Adrenal gland (tissue), 12 donors: ENCODE data around the gene ZSWIM1. TPM values are rescaled to one million over a fixed set of nuclear protein-coding genes. Genes with fewer than 3 reads are reported as not detected.
"Not testable (repeated sequence)": the region's sequence is repeated elsewhere in the genome, so short reads cannot be mapped to it uniquely, and the experiment has no call there.

Experiments
- DNase-seq, 7 donors: peaks; one replicate each; pipeline ENCODE4 v3.0.0-alpha.2; 2019 to 2020
- H3K27ac ChIP-seq, 5 donors: fragments of 200-600 bp; sonication (generic) in 4 of 5; 1 replicate in 3 of 5; 2 replicates in 2 of 5; pipeline versions ENCODE4 v1.5.1 to v1.8.0; 2016 to 2020; ENCODE audit warnings: mild to moderate bottlenecking in 1 of 5
- H3K27me3 ChIP-seq: fragments of 200-600 bp; 2 replicates; pipeline ENCODE4 v1.8.0; 2021
- H3K36me3 ChIP-seq, 2 donors: fragments of 200-600 bp; replicated peaks in 1 of 2; 1 replicate in 1 of 2; 2 replicates in 1 of 2; pipeline versions ENCODE4 v1.5.1 to v1.8.0; 2018 to 2022
- H3K4me1 ChIP-seq, 2 donors: fragments of 200-600 bp; replicated peaks in 1 of 2; 1 replicate in 1 of 2; 2 replicates in 1 of 2; pipeline versions ENCODE4 v1.5.1 to v1.8.0; 2018 to 2021
- H3K4me3 ChIP-seq, 4 donors: fragments of 200-600 bp; sonication (generic) in 3 of 4; one replicate each; pipeline ENCODE4 v1.5.1; 2016 to 2018
- H3K9me3 ChIP-seq, 3 donors: fragments of 200-600 bp; sonication (generic) in 1 of 3; replicated peaks in 1 of 3; 1 replicate in 2 of 3; 2 replicates in 1 of 3; pipeline versions ENCODE4 v1.5.1 to v1.8.0; 2016 to 2021
- POLR2A ChIP-seq, 2 donors: fragments of 450-650 bp; IDR thresholded peaks; one replicate each; pipeline ENCODE4 v1.6.1; 2017; ENCODE audit warnings: antibody characterized with exemption in 2 of 2, mild to moderate bottlenecking in 2 of 2, moderate library complexity in 1 of 2
- WGBS, 4 donors: extraction: QIAGEN DNeasy Blood & Tissue Kit in 2 of 4; methylation state at CpG; one replicate each; pipeline versions ENCODE4 v1.1.5 to v1.1.7; 2013 to 2017; 5-methylcytosine and 5-hydroxymethylcytosine counted together
- intact Hi-C, 2 donors: fragments of 100-400 bp; cut with DNase I; formaldehyde crosslinking; loops; one replicate each; pipeline versions ENCODE4 v1.14.1 to v1.15.0; 2022 to 2023
- polyA plus RNA-seq, 3 donors: library from polyadenylated mRNA; stranded (reverse); fragments of 200-250 nt in 2 of 3; fragments of 350-450 nt in 1 of 3; fragmentation: Illumina TruSeq in 1 of 3; extraction: RNeasy Lipid Tissue Mini Kit (QIAGEN cat#74804) in 1 of 3; gene quantifications; one replicate each; pipeline ENCODE4 v1.2.3, GENCODE V29; 2013 to 2014
- total RNA-seq, 9 donors: library from RNA; depleted of rRNA in 4 of 9; stranded (reverse); fragments of >200 nt in 4 of 9; fragments of 120-200 nt in 1 of 9; fragmentation: NEBNext Ultra II Directional in 1 of 9; extraction: Animal tissue kit (Norgen Biotek cat#: 25700) in 1 of 9; gene quantifications; one replicate each; pipeline versions ENCODE4 v1.1.0 to v1.2.4, GENCODE V29; 2013 to 2023
- TF ChIP-seq, protein P1 (sequence below), 6 experiments: fragments of 450-650 bp in 4 of 6; fragments of 200-600 bp in 2 of 6; sonication (generic) in 1 of 6; IDR thresholded peaks; 1 replicate in 5 of 6; 2 replicates in 1 of 6; pipeline versions ENCODE4 v1.5.1 to v1.8.0; 2016 to 2021; ENCODE audit warnings: antibody characterized with exemption in 6 of 6, mild to moderate bottlenecking in 2 of 6, moderate library complexity in 1 of 6
- donor health status: healthy with polysubstance abuse.
- donor health status: Bipolar disorder and iron deficiency.
- donor health status: DM: yes; HTN: yes; CAD: no.
- donor health status: DM: no; HTN: no; CAD: no.
- donor health status: DM: no; HTN: no; CAD: no.
- donor health status: DM: yes; HTN: yes; CAD: no.

ZSWIM1 gene
- total and polyA plus RNA-seq, 12 donors, result 4.2 to 22.1 (median 18.3) TPM

DNA sequence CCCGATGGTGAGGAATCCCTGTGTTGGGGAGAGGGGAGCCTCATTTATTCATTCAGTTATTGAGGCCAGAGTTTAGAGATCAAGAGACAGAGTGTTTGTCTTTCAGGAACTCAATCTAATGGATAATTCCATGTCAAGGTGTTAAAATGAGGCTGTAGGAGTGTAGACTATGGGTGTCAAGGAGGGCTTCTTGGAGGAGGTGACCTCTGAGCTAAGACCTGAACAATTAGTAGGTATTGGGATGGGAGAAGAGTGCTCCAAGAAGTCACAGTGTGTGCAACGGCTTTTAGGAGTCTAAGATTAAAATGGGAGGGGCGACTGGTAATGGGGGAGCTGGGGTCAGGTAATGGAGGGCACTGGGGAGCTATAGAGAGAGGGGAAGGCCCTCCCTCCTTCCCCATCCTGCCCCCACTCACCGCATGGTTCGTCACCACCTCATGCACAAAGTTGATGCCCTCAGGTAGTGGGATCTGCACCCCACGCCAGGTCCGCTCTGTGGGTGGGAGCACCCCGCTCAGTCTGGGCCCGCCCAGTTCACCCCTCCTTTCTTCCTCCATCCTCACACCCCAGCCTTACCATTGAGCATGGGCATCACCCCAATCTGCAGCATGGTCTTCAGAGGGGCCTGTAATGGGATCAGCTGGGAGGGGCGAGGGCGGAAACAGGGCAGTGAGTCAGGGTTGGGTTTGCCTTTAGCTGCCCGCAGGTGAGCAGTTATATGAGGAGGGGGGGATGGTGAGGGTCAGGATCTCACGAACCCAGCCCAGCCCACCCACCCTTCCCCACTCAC, 18.2 kb downstream of the ZSWIM1 start:
- TF ChIP-seq, protein P1, sequence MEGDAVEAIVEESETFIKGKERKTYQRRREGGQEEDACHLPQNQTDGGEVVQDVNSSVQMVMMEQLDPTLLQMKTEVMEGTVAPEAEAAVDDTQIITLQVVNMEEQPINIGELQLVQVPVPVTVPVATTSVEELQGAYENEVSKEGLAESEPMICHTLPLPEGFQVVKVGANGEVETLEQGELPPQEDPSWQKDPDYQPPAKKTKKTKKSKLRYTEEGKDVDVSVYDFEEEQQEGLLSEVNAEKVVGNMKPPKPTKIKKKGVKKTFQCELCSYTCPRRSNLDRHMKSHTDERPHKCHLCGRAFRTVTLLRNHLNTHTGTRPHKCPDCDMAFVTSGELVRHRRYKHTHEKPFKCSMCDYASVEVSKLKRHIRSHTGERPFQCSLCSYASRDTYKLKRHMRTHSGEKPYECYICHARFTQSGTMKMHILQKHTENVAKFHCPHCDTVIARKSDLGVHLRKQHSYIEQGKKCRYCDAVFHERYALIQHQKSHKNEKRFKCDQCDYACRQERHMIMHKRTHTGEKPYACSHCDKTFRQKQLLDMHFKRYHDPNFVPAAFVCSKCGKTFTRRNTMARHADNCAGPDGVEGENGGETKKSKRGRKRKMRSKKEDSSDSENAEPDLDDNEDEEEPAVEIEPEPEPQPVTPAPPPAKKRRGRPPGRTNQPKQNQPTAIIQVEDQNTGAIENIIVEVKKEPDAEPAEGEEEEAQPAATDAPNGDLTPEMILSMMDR (IDR thresholded peaks at IDR 0.05), result no peak
- no peak for TF ChIP-seq POLR2A (IDR thresholded peaks at IDR 0.05)

DNA sequence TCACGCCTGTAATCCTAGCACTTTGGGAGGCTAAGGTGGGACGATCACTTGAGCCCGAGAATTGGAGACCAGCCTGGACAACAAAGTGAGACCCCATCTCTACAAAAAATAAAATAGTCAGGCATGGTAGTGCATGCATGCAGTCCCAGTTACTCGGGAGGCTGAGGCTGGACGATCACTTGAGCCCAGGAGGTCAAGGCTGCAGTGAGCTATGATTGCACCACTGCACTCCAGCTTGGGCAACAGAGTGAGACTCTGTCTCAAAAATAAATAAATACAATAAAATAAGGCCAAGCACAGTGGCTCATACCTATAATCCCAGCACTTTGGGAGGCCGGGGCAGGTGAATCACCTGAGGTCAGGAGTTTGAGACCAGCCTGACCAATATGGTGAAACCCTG, 20.3 kb downstream of the ZSWIM1 start:
- Histone ChIP-seq H3K27ac (peak overlapping the region in 2 of 5 donors; percentile 6 to 47), H3K4me1 (peaks cover 8 to 16% of the 10 kb centered on the region in 2 donors), H3K36me3 (peaks cover 0 to 97% of the 10 kb centered on the region in 2 donors)
- WGBS, 4 donors, result 64 to 81% (median 79%) methylated on average over 6 of the region's 6 CpGs
- H3K9me3 ChIP-seq, H3K27me3 ChIP-seq, H3K4me3 ChIP-seq, intact Hi-C loops: not testable (repeated sequence)
- DNase-seq, result peak in 2 of 7 donors; percentile 63 to 69

More for the DNA sequence above, 18.2 kb downstream of the ZSWIM1 start:
- Histone ChIP-seq H3K4me3 (no peak overlapping the region), H3K36me3 (peaks cover 0 to 97% of the 10 kb centered on the region in 2 donors), H3K27me3 (no peaks in the 10 kb centered on the region), H3K9me3 (no peaks in the 10 kb centered on the region), H3K4me1 (peaks cover 0 to 5% of the 10 kb centered on the region in 2 donors), H3K27ac (no peak overlapping the region)
- 84 to 88% (median 87%) methylated on average over 11 to 13 of the region's 13 CpGs for WGBS, 4 donors
- no peak for DNase-seq
- intact Hi-C loops, result loop anchor here (5.0 kb wide), 2 partner anchors 43 to 53 kb away; no protein-coding TSS in a partner anchor

DNA sequence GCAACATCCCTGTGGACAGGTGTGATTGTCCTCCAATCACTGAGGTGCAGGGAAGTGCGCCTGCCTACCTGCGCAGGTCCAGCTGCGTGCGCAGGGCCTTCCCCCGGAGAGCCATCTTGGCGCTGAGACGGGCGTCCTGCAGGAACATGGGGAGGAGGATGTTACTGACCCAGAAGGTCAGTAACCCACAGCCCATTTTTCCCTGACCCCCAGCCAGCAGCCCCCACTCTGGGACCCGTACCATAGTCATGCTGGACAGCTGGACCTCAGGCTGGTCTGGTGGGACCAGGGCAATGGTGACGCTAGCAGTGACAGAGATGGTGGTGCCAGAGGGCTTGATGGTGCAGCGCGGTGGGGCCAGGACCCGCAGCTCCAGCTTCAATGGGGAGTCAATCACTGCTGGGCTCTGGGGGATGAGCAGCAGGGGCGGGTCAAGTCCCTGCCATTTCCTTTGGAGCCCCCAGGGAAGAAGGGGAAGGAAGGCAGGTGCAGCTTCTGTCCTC, 21.2 kb downstream of the ZSWIM1 start:
- WGBS, 4 donors, result 83 to 94% (median 92%) methylated on average over 4 to 14 of the region's 14 CpGs
- H3K4me1 ChIP-seq, result peaks cover 8 to 16% of the 10 kb centered on the region in 2 donors
- TF ChIP-seq, protein P1 (IDR thresholded peaks at IDR 0.05), result no peak
- TF ChIP-seq POLR2A (IDR thresholded peaks at IDR 0.05), result peak in 1 of 2 donors; percentile 11
- H3K27me3 ChIP-seq, result no peaks in the 10 kb centered on the region
- H3K36me3 ChIP-seq, result peaks cover 0 to 93% of the 10 kb centered on the region in 2 donors
- no peak for DNase-seq
- intact Hi-C loops, result no loop called here
- peak overlapping the region in 3 of 5 donors; percentile 6 to 63 (median 47) for H3K27ac ChIP-seq
- H3K9me3 ChIP-seq, result no peaks in the 10 kb centered on the region
- H3K4me3 ChIP-seq, result no peak overlapping the region

DNA sequence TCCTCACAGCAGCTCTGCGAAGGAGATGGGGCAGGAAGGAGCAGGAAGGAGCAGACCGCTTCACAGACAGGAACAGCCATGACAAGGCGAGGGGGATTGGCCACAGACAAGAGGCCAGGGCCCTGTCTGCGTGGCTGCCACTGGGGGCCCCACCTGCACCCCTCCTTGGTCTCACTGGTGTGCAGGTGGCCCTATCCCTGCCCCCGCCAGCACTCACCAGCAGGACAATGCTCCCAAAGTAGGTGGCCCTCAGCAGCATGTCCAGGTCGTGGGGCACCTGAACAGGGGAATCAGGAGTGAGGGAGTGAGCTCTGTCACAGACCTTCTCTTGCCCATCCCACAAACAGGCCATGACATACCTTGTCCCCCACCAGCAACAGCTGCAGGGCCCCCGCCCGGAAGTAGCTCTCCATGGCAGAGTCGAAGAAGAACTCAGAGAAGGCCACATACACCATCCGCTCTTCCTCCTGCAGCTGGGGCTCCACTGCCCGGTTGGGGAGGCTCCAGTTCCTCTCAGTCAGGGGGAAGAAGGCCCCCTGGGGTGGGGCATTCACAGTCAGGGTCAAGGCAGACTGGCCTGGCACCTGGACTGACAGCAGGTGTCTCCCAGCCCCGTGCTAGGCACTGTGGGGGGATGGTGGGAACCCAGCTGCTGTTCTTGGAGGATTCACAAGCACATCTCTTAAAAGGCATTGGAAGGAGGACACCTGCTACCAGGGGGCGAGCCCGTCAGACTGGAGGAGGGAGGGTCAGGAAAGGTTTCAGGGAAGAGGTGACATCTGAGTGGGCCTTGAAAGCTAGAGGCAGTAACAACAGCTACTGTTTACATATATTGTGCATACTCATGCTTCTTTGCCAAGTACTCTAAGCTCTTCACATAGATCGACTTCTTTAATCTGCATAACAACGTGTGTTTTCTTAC, 23.8 kb downstream of the ZSWIM1 start:
- H3K36me3 ChIP-seq, result peaks cover 0 to 80% of the 10 kb centered on the region in 2 donors
- no peaks in the 10 kb centered on the region for H3K9me3 ChIP-seq

More for the DNA sequence above, 23.8 kb downstream of the ZSWIM1 start:
- no peak for TF ChIP-seq POLR2A (IDR thresholded peaks at IDR 0.05)
- TF ChIP-seq, protein P1 (IDR thresholded peaks at IDR 0.05), result no peak
- Histone ChIP-seq H3K27me3 (no peaks in the 10 kb centered on the region), H3K4me1 (peaks cover 8 to 16% of the 10 kb centered on the region in 2 donors), H3K4me3 (no peak overlapping the region), H3K27ac (peak overlapping the region; percentile 75 to 90 (median 87))
- DNase-seq, result peak in 2 of 7 donors; percentile 38 to 44
- intact Hi-C loops, result no loop called here
- WGBS, 4 donors, result 78 to 82% (median 80%) methylated on average over 12 to 16 of the region's 16 CpGs
